NCI-H446 treated with DMSO at 0.1 percent for 48 hours (cell line): ENCODE data around the gene ANKS1B.

ENCODE experiments used
- DNase-seq: peaks from one replicate; lab custom pipeline; 2025; lab: John Stamatoyannopoulos, UW

The ANKS1B gene

DNA sequence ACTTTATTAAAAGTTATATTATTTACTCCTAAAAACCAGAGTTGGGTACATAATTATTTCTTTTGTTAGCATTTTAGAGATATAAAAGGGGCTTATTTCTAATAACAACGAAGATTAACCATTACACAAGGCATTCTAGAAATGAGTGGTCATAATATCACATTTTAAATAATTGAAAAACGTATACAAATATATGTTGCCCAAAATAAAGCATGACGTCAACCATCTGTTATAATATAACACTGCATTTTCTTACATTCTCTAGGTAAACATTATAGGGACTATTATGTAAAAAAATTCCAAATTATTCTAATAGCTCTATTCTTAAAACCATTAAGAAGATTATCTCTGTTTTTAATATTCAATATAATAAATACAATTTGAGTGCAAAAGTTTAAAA lies 792.2 kb downstream of the ANKS1B start:
- no peak for DNase-seq

DNA sequence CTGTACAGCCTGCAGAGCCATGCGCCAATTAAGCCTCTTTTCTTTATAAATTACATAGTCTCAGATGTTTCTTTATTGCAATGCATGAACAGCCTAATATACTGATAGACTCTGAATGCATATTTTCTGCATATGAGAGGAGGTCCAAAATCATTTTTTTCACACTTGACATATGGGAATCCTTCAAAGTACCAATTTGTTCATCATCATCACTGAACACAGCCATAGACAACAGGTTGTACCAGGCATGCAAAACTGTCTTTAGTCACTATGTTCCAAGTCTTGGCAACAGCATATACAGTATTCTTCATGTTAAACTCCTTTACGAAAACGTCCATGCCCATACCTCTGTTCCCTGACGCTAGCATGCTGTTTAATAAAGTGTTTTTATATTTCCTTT lies 807.9 kb downstream of the ANKS1B start:
- DNase-seq = no peak

DNA sequence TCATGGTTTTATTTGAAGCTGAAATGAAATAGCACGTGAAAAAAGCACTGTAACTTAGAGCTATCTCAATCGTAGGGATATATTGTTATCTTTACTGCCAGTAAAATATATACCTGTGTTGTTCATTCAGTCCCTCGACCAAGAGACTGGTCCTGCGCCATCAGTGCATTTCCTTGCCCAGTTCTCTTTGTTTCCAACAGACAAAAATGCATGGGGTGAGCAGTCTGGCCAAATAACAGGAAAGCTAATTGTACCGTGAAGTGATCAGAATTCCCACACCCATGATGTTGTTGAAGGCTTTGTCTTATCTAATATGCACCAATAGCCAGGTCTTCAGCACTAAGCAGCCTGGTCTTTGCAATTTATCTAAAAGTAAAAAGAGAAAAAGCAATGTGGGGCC lies 814.3 kb downstream of the ANKS1B start:
- DNase-seq = no peak

DNA sequence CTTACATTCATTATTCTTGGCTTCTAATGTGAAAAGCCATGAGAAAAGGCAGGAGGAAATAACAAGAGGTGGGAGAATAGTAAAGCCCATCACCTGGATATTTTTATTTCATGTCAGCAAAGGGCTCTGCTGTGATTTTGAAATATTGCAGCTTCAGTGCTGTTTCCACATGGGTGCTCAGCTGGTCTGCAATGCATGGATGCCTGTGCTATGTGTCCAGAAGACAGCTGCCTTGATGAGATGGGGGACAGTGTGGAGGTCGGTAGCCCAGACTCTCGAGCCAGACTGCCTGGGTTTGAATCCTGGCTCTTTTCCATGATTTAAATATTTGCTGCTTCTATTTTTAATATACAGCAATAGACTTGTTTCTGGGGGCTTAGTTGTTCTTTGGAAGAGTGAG lies 814.7 kb downstream of the ANKS1B start:
- no peak for DNase-seq

DNA sequence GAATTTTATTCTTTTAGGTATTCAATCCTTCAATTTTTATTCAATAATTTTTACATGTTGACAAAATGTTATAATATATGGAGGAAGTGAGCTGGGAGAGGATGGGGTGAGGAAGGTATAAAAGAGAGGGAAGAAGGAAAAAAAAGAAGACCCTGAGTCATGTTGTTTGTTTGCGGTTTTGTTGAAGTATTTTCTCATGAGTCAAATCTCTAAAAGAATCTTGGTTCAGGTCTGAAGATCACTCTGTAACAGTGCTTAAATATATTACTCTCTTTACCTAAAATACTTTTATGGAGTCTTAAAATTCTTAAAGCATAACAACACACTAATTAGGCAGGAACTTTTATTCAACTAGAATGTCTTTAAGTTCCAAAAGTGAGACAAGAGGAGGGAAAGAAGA lies 826.8 kb downstream of the ANKS1B start:
- no peak for DNase-seq

DNA sequence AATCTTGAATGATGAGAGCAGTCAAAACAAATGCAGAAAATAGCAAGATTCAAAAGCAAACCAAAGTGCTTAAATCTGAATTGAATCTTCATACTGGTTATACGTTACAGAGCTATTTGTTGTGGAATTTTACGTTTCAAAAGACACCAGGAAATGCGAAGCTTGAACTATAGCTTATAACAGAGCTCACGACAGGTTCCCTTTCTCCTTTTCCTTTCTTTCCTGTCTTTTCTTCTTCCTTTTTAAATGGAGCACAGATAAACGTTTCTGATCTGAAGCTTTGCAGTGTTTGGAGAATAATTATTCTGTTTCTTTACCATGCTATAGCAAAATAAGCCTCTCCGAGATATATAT lies 829.8 kb downstream of the ANKS1B start:
- DNase-seq = no peak

DNA sequence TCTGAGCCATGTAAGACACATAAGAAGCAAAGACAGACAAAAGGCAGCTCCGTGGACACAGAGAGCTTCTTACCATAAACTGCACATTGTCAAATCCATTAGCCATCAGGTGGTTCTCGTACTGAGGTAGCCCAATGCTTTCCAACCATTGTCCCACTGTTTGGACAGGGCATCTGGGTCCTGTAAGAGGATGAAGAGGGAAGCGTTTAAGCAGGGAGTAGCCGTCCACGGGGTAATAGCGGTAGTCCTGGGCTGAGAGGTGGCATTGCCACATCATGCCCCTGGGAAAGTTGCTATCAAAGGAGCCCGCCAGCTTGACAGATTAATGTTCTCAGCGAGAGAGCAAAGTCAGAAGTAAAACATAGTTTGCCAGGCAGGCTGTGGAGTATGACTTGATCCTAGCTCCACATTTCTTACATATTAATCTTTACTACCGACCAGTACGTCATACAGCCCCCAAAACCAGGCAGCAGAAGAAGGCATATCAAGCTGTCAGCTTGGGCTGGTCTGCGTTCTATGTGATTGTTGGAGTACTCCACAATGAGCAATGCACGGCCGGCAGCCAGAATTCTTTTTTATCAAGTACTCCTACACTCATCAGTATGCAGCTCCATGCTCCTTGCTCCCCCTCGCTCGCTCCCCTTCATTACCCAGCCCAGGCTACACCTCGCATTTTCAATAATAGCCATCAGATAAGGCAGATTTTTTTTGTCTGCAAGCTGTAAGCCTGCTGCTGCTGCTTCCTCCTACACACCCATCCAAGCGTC lies 830.3 kb downstream of the ANKS1B start:
- no peak for DNase-seq

DNA sequence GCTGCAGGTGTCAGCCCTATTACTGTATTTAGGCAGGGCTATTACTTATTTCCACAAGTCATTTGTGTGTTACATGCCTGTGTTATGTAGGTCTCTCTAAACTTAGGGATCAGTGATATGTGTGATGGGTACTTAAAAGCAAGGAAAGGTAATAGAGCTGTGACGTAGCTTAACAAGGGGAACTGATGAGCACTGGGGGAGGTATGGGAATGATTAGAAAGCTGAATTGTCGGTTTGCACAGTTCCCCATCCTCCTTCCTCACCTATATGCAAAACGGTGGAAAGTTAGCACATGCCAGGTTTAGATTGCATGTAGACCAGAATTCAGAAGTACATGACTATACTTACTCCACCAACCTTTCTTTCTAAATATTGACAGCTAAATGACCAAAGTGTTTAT lies 831.4 kb downstream of the ANKS1B start:
- DNase-seq = no peak

DNA sequence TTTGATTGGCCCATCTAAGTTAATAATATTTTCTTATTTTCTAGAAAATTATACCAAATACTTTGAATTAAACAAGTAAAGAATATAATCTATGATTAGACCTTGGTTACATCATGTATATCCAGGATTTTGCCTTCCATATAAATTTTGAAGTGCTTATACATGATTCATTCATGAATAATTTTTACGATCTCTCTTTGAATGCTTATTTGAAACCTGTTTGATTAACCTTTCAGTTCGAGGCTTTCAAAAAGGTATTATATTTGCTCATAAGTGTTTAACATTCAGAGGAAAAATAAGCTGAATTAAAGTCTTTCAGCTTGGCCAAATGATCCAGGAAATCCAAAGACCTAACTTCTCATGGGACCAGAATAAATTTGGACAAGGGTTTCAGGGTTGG lies 832.4 kb downstream of the ANKS1B start:
- DNase-seq = no peak

DNA sequence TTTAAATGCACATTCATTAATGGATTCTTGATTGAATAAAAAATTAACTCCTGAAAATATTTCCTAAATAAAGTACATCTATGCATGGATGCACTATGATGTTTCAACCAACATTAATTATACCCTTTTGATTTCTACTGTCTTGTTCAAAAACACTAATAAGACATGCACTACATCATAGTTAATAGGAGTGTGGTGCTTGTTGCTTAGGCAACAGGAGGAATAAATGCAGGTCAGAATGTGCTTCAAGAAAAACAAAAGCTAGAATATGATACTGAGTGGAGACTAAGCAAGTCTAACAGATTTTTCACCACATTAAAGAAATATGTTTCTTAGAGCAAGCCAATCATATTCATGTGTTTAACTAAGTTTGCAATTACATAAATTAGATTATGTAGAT lies 833.0 kb downstream of the ANKS1B start:
- no peak for DNase-seq

DNA sequence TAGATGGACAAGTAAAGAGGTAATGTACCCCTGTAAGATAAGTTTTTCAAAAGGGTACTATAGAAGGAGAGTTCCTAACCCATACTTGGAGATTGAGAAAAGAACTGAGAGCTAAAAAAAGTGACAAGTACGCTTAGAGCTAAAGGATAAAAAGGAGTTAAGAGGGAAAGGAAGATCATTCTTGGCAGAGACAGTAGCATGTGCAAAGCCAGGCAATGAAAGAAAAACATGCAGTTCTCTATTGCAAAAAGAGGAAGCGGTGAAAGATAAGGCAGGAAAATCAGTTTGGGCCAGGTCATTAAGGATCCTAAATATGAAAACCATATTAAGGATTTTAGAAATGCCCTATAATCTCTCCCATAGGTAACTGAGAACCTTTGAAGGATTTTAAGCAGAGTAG lies 837.6 kb downstream of the ANKS1B start:
- DNase-seq = no peak

DNA sequence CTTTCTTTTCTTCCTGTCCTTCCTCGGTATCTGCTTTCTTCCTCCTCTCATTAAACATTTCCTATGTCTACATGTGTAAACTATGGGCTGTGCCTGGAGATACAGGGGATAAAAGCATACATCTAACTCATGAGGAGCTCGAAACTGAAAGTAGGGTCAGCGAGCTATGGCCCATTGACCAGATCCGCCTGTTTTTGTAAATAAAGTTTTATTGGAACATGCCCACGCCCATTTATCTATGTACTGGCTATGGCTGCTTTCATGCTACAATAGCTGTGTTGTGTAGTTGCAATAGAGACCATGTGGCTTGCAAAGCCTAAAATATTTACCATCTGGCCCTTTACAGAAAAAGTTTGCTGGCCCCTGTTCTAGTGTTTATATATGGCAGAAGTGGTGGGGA lies 838.0 kb downstream of the ANKS1B start:
- no peak for DNase-seq

DNA sequence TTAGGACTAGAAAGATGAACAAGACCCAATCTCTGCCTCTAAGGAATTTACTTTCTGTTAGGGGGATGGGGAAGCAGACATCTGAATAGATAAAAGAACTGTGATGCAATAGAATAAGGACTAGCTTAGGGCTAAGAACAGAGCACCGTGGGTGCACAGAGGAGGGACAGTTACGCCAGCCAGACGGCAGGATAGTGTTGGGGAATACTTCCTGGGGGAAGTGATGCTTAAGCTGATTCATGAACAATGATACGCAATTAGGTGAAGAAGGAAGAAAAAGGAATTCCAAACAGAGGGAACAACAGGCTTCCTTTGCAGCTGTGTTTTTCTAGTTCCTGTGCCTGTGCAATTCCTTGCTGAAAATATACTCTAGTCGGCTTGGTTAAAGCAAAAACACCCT lies 838.6 kb downstream of the ANKS1B start:
- no peak for DNase-seq

DNA sequence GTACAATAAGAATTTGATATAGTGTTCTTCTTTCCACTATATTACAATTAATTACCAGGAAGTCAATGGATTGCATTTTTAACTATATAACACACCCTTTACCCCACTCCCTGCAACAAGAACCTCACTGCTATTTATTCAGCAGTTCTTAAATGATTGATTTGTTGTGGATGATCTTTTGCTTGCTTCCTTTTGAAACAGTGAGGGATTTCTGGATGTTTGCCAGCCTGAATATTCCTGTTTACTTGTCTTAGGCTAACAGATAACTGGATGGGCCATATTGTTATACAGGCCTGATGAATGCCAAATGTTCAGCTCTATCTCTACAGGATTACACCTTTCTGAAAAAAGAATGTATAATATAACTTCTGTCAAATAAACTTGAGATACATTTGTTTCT lies 842.1 kb downstream of the ANKS1B start:
- DNase-seq = peak; percentile 15

DNA sequence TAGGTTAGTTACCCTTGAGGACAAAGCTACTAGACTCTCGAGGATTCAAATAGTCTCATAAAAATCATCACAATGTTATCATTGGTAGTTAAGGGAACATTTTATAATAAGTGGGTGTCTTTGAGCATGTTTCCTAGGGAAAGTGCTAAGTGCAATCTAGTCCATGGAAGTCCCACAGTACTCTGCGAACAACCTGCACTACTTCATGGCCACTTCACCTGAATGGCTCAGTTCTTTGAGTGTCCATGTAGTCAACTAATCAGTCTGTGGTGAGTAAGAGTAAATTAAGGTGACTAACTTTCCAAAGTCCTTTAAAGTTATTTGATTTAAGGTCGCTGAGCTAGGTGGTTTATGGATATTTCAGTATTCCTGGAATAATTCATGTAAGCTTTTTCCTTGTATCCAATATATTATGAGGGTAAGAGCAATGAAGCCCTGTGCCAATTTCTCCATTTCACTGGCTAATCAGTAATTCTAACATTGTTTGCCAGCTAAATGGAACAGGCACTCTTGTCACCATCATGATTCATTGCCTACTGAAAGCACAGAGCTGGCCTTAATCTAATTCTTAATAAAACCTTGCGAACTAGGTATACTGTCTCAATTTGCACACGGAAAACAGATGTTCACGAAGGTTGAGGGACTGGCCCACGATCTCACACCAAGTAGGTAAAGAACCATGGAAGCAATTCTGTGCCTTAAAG lies 844.6 kb downstream of the ANKS1B start:
- DNase-seq = no peak

DNA sequence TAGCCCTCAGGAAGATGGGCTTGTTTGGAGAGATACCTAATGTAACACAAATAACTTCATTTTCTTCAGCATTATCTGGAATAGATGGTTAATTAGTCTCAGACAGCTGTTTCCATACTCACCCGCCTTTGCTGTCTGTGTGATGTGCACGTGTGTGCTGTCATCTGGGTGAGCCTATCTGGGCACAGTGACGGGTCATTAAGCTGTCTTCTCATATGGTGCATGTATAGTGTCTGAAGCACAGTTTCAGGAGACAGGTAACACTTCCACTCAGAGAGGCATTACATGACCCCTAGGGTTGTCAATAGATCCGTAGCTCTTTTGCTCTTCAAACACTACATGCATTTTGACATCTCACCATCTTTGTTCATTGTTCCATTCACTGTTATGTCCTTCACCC lies 846.3 kb downstream of the ANKS1B start:
- DNase-seq = no peak

DNA sequence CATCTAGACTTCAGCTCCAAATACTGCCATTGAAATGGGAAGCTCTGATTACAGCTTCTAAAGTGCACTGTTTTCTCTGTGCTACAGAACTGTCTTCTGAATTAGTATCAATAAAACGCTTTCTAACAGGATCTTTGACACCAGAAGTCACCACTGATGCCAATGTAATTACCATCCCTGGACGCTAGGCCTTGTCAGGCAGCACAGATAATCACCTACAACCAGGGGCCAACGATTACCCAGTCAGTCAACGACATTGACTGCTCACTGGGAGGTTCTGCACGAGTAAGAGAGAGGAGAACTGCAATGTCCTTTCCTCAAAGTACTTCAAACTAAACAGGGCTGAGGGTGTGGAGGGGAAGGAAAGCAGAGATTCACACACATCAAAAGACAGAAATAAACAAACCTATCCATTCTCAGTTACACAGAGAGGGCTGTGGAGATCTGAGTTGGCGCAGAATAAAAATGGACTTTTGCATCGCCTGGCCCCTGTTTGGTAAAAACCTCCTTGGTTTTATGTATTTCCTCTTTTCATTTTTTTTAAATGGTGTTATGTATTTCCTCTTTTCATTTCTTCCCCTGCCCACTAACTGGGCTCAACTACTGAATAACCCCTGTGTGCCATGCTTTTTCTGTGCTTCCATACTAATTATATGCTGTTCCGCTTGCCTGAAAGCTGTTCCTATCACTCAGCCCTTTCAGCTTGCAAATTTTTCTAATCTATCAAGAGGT lies 847.4 kb downstream of the ANKS1B start:
- DNase-seq = no peak

DNA sequence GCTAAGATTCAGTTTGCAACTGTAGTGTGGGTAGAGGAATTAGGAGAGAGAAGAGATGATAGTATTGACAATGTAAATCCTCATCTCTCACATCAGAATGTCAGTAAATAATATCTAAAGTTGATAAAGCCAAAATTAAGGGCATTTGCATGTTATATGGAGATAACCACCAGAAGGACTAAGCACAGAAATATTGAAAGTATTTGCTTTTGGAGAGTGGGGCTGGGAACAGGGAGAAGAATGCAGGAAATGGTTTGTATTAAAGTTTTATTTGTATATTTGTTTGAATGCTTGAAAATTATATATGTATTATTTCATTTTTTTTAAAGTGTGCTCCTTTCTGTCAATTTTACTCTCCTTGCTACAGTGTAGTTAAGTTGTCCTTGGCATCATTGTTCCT lies 848.2 kb downstream of the ANKS1B start:
- no peak for DNase-seq

DNA sequence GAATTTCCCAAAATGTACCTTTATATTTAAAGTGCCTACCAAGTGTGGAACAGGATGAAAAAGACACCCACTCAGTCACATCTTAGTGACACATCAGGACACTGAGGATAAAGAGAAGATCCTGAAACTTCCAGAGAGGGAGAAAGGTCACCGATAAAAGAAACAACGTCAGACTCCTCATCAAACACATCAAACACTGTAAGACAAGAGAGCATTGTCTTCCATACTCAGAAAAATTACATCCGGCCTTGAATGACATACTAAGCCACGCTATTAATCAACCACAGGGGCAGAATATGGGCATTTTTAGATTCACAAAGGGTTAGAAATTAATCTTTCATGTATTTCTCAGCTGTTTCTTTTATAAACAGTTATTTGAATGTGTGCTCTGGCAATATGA lies 849.4 kb downstream of the ANKS1B start:
- no peak for DNase-seq

DNA sequence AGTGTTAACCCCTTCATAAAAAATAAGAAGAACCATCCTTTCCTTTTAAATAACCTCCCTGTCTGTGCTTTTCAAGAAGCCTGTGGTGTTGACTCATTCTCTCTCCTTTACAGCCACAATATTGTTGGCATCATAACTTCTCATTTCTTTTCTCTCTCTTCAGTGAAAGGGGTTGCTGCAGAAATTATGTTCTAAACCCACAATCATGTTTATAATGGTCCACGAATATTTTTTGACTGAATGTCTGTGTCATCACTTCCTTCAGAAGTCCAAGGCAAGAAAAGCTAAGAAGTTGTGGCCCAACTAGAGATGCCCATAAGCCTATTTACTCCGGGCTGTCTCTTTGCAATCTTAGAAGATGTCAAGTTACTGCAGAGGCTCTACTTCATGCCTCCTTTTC lies 851.3 kb downstream of the ANKS1B start:
- DNase-seq = no peak

DNA sequence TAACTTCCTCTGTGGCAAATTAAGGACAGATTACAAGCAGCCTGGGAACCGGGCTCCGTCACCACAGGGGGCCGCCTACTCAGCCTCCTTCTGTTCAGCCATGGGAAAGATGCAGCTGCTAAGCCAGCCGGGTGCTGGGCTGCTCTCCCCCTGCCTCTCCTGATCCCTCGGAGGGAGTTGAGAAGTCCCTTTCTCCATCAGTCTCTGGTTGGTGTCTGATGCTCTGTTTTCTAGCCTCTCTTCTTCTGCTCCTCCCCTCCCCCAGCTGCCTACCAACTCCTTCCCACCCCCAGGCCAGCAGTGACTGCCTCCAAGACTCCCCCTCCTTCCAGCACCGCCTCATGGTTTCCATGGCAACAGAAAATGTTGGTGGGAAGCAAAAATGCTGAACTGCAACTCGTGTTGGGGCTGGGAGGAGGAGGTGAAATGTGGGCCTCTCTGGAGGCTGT lies 853.0 kb downstream of the ANKS1B start:
- DNase-seq = peak; percentile 50

DNA sequence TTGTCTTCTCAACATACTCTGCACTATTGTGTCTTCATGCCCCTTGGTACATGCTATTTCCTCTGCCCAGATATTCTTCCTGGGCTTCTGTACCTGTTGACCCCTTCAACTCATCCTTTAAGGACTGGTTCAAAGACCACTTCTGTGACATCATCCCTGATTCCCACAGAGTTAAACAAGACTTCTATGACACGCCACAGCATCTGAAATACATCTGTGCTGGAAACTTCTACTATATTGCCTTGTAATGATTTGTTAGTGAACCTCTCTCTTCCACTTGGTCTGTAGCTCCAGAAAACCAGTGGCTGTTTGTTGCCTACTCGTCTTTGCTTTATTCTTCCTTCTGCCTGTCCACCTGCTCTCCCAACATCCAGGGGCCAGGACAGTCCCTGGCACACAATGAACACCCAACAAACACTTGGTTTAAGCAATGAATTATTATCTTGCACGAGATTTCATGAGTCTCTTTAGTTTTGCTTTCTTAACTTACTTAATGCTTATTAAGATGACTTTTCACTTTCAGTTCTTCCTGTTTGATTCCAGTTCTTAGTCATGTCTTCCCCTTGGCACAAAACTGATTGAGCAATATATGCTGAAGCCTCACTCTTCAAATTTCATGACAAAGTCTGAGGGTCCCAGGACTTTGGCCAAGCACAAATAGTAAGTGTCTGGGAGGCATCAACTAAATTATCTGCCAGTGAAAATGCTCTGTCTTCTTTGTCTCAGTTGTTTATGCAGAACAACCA lies 853.8 kb downstream of the ANKS1B start:
- no peak for DNase-seq
